GM12878 (cell line): ENCODE measurements around the gene POMC. TPM values are rescaled to one million over a fixed set of nuclear protein-coding genes. Genes with fewer than 3 reads are reported as not detected.

Source experiments
- ATAC-seq: fragments of 200-7000 bp; cut with Tn5 transposase; 3 replicates; pipeline ENCODE4 v1.9.1; 2020; ENCODE audit warnings: mild to moderate bottlenecking, moderate library complexity
- BruUV-seq: library from RNA; stranded (reverse); fragments of 400-500 nt; replicated peaks from 2 replicates; lab custom pipeline; 2021; lab: Mats Ljungman, UMichigan
- CTCF ChIA-PET: fragments of 300-600 bp; sonication (Branson Sonifier 250); formaldehyde crosslinking; extraction: SDS; loops from one replicate; lab custom pipeline; 2021; ENCODE audit warnings: inconsistent platforms; lab: Yijun Ruan, JAX
- POLR2A ChIA-PET: fragments of 350-600 bp; formaldehyde crosslinking; extraction: SDS; loops from one replicate; lab custom pipeline; 2021; ENCODE audit warnings: inconsistent platforms; lab: Charles Lee
- RAD21 ChIA-PET: fragments of 300-600 bp; sonication (Branson Sonifier 250); formaldehyde crosslinking; loops from one replicate; lab custom pipeline; 2023; ENCODE audit warnings: antibody characterized with exemption; ENCODE audit not compliant: unreplicated experiment; lab: Charles Lee
- SMC1A ChIA-PET: fragments of 300-600 bp; sonication (Branson Sonifier 250); formaldehyde crosslinking; loops from one replicate; lab custom pipeline; 2023; ENCODE audit not compliant: unreplicated experiment, uncharacterized antibody; lab: Charles Lee
- DNase-seq: peaks from one replicate; pipeline ENCODE4 v3.0.0-alpha.2; 2011; ENCODE audit warnings: low read depth, low spot score
- FAIRE-seq: peaks from 3 replicates; lab custom pipeline; 2011; peaks lifted over from hg19 to GRCh38; lab: Jason Lieb, UNC
- H2AFZ ChIP-seq: 2 replicates; pipeline ENCODE4 v1.6.0; 2011; ENCODE audit warnings: low read depth, low read length, control low read depth; ENCODE audit not compliant: control insufficient read depth
- H3K27ac ChIP-seq: 2 replicates; pipeline ENCODE4 v1.5.1; 2011; ENCODE audit warnings: control low read depth; ENCODE audit not compliant: control insufficient read depth, insufficient read depth
- H3K27me3 ChIP-seq, 2 experiments: replicated peaks in 1 of 2; 2 replicates each; pipeline versions ENCODE4 v1.6.0 to v1.6.1; 2011; ENCODE audit warnings: low read length in 1 of 2; ENCODE audit not compliant: control insufficient read depth in 2 of 2, insufficient read depth in 2 of 2
- H3K36me3 ChIP-seq, 2 experiments: 2 replicates each; pipeline ENCODE4 v1.5.1; 2011; ENCODE audit warnings: low read length in 1 of 2; ENCODE audit not compliant: control insufficient read depth in 2 of 2, insufficient read depth in 2 of 2
- H3K4me1 ChIP-seq: 2 replicates; pipeline ENCODE4 v1.6.1; 2011; ENCODE audit warnings: mild to moderate bottlenecking, low read length, moderate library complexity, mixed read lengths; ENCODE audit not compliant: control insufficient read depth, insufficient read depth
- H3K4me2 ChIP-seq: 2 replicates; pipeline ENCODE4 v1.6.0; 2011; ENCODE audit warnings: control low read depth; ENCODE audit not compliant: control insufficient read depth, insufficient read depth
- H3K4me3 ChIP-seq: fragments of 200-600 bp; sonication (generic); 2 replicates; pipeline ENCODE4 v1.5.1; 2016
- H3K79me2 ChIP-seq: 2 replicates; pipeline ENCODE4 v1.6.0; 2011; ENCODE audit warnings: low read length; ENCODE audit not compliant: control insufficient read depth, insufficient read depth
- H3K9ac ChIP-seq: 2 replicates; pipeline ENCODE4 v1.8.0; 2011; ENCODE audit warnings: low read length, control low read depth, mixed read lengths; ENCODE audit not compliant: control insufficient read depth, insufficient read depth
- H3K9me3 ChIP-seq: replicated peaks from 3 replicates; pipeline ENCODE4 v1.5.1; 2011; ENCODE audit warnings: mild to moderate bottlenecking, low read length; ENCODE audit not compliant: control insufficient read depth, insufficient read depth
- H4K20me1 ChIP-seq: 2 replicates; pipeline ENCODE4 v1.6.0; 2011; ENCODE audit not compliant: control insufficient read depth, insufficient read depth
- CREM ChIP-seq: IDR thresholded peaks from 2 replicates; pipeline ENCODE4 v1.6.1; 2014; ENCODE audit warnings: antibody characterized with exemption, low read depth
- E2F4 ChIP-seq: IDR thresholded peaks from 2 replicates; pipeline ENCODE4 v1.6.1; 2012; ENCODE audit warnings: low read depth, low read length, improper control_type of control experiment
- HDAC2 ChIP-seq: fragments of 200-600 bp; sonication (generic); IDR thresholded peaks from 2 replicates; pipeline ENCODE4 v1.6.1; 2017
- JUND ChIP-seq: IDR thresholded peaks from 2 replicates; pipeline ENCODE4 v1.6.1; 2012; ENCODE audit warnings: low read depth, mild to moderate bottlenecking, low read length, improper control_type of control experiment, moderate library complexity
- SPI1 ChIP-seq: IDR thresholded peaks from 2 replicates; pipeline ENCODE4 v1.6.1; 2011; ENCODE audit warnings: low read depth, mild to moderate bottlenecking, low read length, moderate library complexity, borderline replicate concordance; ENCODE audit not compliant: insufficient read depth
- TCF3 ChIP-seq: IDR thresholded peaks from 2 replicates; pipeline ENCODE4 v1.6.1; 2012; ENCODE audit warnings: low read depth, mild to moderate bottlenecking, low read length, borderline replicate concordance; ENCODE audit not compliant: insufficient read depth
- ZNF24 ChIP-seq: fragments of 450-650 bp; IDR thresholded peaks from 2 replicates; pipeline ENCODE4 v1.6.1; 2017; ENCODE audit warnings: antibody characterized with exemption, mild to moderate bottlenecking
- WGBS: methylation state at CpG from one replicate; pipeline ENCODE4 v1.1.6; 2016; ENCODE audit warnings: low lambda C conversion rate; ENCODE audit not compliant: insufficient replicate concordance, insufficient coverage; ENCODE audit errors: missing lambda C conversion rate; 5-methylcytosine and 5-hydroxymethylcytosine counted together
- in situ Hi-C: fragments of 300-500 bp; cut with MboI; formaldehyde crosslinking; loops from 9 replicates; pipeline ENCODE4 v1.14.3; 2018; ENCODE audit warnings: mixed read lengths
- intact Hi-C: fragments of 100-400 bp; cut with micrococcal nuclease; formaldehyde crosslinking; loops from one replicate; pipeline ENCODE4 v1.14.2; 2022; ENCODE audit not compliant: unreplicated experiment
- polyA plus RNA-seq, 11 experiments: library from polyadenylated mRNA; depleted of rRNA in 4 of 11; unstranded in 6 of 11; stranded (reverse) in 5 of 11; fragments of >200 nt; fragmentation: Nextera tagmentation in 4 of 11; fragmentation: Illumina TruSeq in 1 of 11; extraction: Ambion mirVana in 4 of 11; extraction: Trizol in 1 of 11; gene quantifications; 1 replicate in 1 of 11; 2 replicates in 10 of 11; pipeline versions ENCODE4 v1.2.1 to v1.2.3, GENCODE V29; 2011 to 2016; ENCODE audit warnings: inconsistent platforms in 2 of 11, missing spikeins in 2 of 11, low read depth in 1 of 11
- total RNA-seq, 4 experiments: library from RNA; depleted of rRNA in 3 of 4; stranded (reverse); fragments of >200 nt in 3 of 4; fragmentation: Illumina TruSeq in 1 of 4; extraction: Trizol in 1 of 4; gene quantifications; 2 replicates each; pipeline versions ENCODE4 v1.2.1 to v1.2.3, GENCODE V29; 2013 to 2021

The POMC gene
- total and polyA plus RNA-seq, 10 of the 15 experiments (the other 5 are each of a cell fraction or from before 2014, with no cell fraction given) = 0.05 to 14.7 (median 6.8) TPM; not detected in 1

- no peak for ATAC-seq
- SMC1A ChIA-PET = no interaction called here
- in situ Hi-C loops (no loop called here), intact Hi-C loops (no loop called here)
- H3K9ac ChIP-seq = no peak overlapping the region
- no peak for FAIRE-seq
- WGBS = 44% methylated on average over 6 of the region's 6 CpGs
- CTCF ChIA-PET = interaction anchor here (1.1 to 1.2 kb wide), 2 partner anchors 10 to 391 kb away, joined by 4 read pairs; no protein-coding TSS in a partner anchor
- H2AFZ ChIP-seq = no peak overlapping the region
- H4K20me1 ChIP-seq = no peaks in the 10 kb centered on the region
- no TSS peak for BruUV-seq
- H3K4me1 ChIP-seq = no peaks in the 10 kb centered on the region
- no peak overlapping the region for H3K4me2 ChIP-seq
- H3K9me3 ChIP-seq = no peaks in the 10 kb centered on the region
- H3K79me2 ChIP-seq = no peaks in the 10 kb centered on the region
- POLR2A ChIA-PET = interaction anchor here (0.6 kb wide), 1 partner anchor 1062 kb away, joined by 6 read pairs; no protein-coding TSS in a partner anchor
- H3K36me3 ChIP-seq = no peaks in the 10 kb centered on the region
- RAD21 ChIA-PET = no interaction called here
- peaks cover 0 to 5% of the 10 kb centered on the region in 2 experiments for H3K27me3 ChIP-seq
- no peak overlapping the region for H3K4me3 ChIP-seq
- H3K27ac ChIP-seq = no peak overlapping the region
- TF ChIP-seq JUND (no peak), E2F4 (no peak), CREM (no peak), SPI1 (0 out of 2 replicates have a peak, but pooled peaks have one; percentile 12), HDAC2 (no peak), TCF3 (no peak), ZNF24 (no peak)
- no peak for DNase-seq
These were observed 7.8 kb upstream of the POMC start for GRCh38 chr2:25176138-25176537.
